DMS153 (cell line): ENCODE measurements around the gene ZNF658.
"Not testable (repeated sequence)": the region's sequence is repeated elsewhere in the genome, so short reads cannot be mapped to it uniquely, and the experiment has no call there.

ENCODE experiments used
- DNase-seq: peaks from one replicate; lab custom pipeline; 2025; lab: John Stamatoyannopoulos, UW

The ZNF658 gene

DNA sequence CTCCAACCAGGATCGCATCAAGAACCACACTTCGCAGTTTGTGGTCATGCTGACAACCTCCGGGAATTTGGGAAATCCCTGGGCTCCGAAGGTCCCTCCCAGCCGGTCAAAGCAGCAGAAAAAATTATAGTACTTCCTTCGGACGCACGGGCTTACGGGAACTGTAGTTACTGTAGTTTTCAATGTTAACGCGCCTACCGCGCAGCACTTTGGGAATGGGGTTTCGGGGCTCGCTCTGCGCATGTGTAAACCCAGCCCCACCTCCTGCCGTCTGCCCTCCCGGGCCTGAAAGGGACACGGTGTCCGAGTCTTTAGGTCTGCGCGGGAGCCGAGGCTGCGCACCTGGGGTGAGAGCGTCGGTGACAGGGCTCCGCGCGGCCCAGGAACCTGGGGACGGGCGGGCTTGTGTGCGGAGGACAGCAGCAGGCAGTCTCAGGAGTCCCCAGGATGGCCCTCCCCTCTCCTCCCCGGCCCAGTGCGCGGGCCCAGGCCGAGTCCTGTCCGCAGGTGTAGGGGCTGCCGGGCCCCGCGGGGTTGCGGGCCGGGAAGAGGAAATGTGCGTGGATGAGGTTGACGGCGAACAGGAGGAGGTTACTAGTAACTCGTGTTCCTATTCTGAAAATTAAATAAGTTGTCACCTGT, at the start of gene ZNF658:
TSS of gene ZNF658 (plus strand) at position 236 of the 642 bp plus-strand sequence. CDS start 2,837 bp downstream, outside the sequence.
- not testable (repeated sequence) for DNase-seq

DNA sequence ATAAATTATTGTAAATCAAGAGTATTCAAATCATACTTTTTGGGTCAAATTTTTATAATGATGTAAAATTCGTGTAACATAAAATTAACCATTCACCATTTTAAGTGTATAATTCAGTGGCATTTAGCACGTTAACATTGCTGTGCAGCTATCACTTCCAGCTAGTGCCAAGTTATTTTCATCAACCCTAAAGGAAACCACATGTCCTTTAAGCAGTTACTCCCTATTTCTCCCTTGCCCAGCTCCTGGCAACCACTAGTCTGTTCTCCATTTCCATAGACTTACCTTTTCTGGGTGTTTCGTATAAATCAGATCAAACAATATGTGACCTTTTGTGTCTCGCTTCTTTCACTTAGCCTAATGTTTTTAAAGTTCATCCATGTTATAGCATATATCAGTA, 38.8 kb upstream of the ZNF658 start:
- DNase-seq, result not testable (repeated sequence)

DNA sequence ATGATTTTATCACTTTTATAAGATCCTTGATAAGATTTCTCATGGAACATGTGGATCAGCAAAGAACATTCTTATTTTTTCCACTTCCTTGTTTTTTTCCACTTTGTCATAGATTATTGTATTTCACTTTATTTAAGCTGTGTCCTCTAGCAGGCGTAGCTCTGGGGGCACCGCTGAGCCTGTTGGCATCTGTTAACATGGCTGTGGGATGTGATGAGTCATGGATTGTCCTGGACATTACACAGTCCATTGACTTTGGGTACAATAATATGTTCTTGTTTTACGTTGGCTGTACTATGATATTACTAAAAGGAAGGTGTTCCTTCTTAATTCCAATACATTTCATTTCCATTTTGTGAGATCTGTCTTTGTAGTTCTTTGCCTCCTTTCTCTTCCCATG, 31.9 kb upstream of the ZNF658 start:
- DNase-seq, result not testable (repeated sequence)

DNA sequence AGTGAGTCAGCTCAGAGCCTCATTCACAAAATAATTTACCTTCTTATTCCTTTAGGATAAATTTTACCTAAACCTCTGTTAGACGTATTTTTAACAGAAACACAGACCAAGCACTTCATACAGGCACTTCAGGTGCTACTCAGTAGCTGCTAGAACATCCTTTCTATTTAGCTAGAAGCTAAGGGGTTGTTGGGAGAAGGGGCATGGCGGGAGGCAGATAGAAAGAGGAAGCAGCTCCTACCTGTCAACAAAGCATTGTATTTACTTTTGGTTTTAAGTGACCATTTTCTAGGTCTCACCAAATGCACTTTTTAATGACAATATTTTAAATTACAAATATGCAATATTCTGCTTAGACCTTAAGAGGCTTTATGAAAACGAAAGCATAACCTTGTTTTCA, 19.9 kb upstream of the ZNF658 start:
- DNase-seq, result not testable (repeated sequence)

DNA sequence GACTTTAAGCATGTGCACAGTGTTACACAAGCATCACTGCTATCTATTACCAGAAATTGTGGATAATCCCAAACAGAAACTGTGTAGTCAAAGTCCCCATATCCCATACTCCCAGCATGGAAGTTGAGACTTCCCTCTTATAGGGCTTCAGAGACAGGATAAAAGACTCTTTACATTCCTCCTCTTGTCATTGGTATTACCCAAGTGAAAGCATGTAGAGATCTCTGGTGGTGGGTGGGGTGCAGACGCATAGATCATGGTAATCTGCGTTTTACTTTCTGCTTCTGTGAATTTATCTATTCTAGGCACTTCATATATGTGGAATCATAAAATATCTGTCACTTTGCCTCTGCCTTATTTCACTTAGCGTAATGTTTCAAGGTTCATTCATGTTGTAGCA, 18.7 kb upstream of the ZNF658 start:
- not testable (repeated sequence) for DNase-seq

DNA sequence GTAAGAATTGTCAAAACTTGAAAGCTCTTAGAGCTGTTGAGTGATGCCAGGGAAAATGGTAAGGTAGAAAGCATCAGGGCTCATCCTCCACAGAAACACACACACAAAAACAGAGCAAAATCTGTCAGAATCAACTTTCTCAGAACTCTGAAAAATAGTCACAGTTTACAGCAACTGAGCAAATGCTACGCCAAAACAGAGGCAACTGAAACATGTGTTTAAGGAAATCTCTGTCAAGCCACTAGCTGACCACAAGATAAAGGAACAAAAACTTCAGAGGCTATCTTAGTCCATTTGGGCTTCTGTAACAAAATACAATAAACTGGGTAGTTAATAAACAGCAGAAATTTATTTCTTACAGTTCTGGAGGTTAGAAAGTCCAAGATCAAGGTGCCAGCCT, 10.2 kb upstream of the ZNF658 start:
- not testable (repeated sequence) for DNase-seq

DNA sequence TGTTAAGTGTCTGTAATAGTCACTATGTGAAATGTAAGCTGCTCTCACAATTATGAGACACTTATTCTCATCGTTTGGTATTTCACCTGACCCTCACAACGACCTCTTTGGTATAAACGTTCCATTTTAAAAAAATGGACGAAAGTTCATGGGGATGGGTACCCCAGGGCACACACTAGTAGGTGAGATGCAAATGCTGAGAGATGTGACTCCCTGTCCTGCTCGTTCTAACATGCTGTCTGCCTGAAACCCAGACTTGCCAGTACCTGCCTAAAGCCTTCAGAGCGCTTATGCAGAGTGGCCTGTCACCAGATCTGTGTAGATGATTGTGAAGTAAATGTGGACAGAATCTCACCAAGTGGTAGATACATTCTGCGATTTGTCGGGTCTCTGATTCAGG, 616 bp downstream of the ZNF658 start:
- not testable (repeated sequence) for DNase-seq

DNA sequence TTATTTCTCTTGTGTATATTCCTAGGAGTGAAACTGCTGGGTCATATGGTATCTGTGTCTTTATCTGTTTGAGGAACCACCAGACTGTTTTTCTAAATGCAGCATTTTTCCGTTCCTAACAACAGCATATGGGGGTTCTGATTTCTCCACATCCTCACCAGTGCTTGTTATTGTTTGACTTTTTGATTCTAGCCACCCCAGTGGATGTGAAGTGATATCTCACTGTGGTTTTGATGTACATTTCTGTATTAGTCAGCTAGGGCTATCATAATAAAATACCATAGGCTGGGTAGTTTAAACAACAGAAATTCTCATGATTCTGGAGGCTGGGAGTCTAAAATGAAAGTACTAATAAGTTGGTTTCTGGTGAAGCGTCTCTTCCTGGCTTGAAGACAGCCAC, 9.0 kb downstream of the ZNF658 start:
- DNase-seq, result not testable (repeated sequence)

DNA sequence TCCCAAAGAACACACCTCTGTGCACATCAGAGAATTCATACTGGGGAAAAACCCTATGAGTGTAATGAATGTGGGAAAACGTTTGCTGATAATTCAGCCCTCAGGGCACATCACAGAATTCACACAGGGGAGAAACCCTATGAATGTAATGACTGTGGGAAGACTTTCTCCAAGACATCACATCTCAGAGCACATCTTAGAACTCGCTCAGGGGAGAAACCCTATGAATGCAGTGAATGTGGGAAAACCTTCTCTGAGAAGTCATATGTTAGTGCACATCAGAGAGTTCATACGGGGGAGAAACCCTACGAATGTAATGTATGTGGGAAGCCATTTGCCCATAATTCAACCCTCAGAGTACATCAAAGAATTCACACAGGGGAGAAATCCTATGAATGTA, 19.5 kb downstream of the ZNF658 start:
- not testable (repeated sequence) for DNase-seq

DNA sequence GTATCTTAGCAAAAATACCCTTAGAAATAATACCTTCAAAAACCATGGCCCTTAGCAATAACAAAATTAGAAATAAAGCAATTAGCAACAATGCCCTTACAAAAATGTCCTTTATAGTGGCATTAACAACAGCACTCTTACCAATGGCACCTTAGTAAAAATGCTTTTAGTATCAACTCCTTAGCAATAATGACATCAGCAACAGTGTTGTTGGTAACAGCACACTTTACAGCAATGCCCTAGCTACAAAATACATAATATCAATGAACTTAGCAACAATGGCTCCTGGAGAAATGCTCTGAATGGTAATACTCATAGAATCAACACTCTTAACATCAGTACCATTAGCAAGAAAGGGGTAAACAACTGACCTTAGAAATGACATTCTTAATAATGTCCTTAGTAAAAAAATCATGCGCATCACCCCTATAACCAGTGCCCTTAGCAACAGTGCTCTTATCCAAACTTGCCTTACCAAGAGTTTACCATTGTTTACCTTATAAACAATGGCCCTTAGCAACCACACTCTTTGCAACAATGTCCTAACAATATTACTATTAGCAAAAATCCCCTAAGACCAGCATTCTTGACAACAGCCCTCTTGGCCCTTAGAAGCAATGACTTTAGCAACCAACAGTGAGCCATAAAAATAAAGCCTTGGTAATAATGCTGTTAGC, 35.8 kb downstream of the ZNF658 start:
- not testable (repeated sequence) for DNase-seq

DNA sequence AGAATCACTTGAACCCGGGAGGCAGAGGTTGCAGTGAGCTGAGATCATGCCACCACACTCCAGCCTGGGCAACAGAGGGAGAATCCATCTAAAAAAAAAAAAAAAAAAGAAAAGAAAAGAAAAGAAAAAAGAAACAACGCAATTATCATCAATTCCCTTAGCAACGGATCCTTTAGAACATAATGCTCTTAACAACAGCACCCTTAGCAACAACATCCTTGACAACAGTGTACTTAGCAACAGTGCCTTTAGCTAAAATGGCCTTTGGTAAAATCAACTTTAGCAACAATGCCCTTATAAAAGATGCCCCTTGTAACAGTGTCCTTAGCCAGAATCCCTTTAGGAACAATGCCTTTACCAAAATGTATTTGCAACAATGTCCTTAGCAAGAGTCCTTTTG, 37.1 kb downstream of the ZNF658 start:
- DNase-seq, result not testable (repeated sequence)

DNA sequence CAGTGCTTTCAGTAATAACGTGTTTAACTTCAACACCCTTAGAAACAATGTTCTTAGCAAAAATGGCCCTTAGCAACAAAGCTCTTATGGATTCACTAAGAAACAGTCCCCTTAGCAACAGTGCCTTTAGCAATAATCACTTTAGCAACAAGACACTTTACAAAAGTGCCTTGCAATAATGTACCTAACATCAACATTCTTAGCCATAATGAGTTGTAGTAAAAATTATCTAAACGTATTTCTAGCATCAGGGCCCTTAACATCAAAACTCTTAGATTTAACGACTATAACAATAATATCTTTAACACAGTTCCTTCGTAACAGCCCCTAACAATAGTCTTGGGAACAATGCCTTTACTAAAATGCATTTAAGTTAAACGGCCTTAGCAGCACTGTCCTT, 37.8 kb downstream of the ZNF658 start:
- DNase-seq, result not testable (repeated sequence)

DNA sequence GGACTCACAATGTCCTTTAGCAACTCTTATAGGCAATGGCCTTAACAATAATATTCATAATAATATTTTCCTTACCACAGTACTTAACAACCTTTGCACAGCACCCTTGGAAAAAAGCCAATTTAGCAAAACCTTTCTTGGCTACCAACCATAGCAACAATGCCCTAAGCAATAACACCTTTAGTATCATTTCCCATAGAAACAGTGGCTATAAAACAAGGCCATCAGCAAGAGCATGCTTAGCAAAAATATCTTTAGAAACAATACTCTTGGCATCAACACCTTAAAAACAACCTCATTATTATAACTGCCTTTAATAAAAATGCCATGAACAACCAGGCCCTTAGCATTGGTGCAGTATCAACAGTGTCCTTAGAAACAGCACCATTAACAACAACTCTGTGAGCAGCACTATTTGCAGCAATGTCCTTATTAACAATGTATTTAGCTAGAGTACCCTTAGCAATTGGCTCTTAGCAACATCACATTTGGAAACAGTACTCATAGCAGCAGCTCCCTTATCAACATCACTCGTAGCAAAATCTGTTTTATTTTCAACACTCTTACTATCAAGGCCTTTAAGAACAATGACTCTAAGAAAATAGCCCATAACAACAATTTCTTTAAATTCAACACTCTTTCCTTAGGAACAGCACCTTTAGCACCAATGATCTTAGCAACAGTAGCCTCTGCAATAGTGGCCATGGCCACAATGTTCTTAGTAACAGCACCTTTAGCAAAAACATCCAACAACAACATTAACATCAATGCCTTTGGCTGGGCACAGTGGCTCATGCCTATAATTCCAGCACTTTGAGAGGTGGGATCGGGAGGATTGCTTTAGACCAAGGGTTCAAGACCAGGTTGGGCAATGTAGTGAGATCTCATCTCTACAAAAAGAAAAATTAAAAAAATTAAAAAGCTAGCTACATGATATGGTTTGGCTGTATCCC, 39.6 kb downstream of the ZNF658 start:
- not testable (repeated sequence) for DNase-seq

DNA sequence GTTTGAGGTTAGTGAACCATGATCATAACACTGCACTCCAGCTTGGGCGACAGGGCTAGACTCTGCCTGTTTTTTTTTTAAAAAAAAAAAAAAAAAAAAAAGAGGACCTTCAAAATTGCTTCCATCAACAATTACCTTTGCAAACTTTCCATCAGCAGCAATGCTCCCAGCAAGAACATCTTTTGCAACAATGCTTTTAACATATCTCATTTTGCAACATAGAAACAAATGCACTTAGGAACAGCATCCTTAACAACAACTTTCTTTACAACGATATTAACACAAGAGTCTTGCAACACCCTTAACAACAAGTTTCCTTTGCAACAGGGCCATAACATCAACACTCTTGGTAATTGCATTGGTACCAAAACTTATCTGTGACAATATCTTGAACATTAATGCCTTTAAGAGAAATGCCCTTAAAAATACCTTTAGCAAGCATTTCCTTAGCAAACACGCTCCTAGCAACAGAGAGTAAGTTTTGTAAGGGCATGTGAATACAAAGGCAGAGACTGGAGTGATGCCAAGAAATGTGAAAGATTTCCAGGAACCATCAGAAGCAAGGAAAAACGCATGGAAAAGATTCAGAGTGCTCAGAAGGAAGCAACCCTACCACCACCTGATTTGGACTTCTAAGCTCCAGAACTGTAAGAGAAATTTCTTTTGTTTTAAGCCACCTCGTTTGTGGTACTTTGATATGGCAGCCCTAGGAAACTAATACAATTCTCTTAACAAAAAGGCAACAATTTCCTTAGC, 42.1 kb downstream of the ZNF658 start:
- not testable (repeated sequence) for DNase-seq

DNA sequence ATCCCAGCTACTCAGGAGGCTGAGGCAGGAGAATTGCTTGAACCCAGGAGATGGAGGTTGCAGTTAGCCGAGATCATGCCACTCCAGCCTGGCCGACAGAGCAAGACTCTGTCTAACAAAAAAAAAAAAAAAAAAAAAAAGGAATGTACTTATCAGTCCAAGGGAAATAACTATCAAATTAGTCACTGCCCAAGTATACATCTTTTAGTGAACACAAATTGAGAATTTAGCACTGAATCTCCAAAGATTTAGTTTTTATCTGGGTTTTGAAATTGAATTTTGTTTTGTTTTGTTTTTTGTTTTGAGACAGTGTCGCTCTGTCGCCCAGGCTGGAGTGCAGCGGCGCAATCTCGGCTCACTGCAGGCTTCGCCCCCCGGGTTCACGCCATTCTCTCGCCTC, 52.1 kb downstream of the ZNF658 start:
- not testable (repeated sequence) for DNase-seq
